ENCODE data around the gene GPR162.

The GPR162 gene

DNA sequence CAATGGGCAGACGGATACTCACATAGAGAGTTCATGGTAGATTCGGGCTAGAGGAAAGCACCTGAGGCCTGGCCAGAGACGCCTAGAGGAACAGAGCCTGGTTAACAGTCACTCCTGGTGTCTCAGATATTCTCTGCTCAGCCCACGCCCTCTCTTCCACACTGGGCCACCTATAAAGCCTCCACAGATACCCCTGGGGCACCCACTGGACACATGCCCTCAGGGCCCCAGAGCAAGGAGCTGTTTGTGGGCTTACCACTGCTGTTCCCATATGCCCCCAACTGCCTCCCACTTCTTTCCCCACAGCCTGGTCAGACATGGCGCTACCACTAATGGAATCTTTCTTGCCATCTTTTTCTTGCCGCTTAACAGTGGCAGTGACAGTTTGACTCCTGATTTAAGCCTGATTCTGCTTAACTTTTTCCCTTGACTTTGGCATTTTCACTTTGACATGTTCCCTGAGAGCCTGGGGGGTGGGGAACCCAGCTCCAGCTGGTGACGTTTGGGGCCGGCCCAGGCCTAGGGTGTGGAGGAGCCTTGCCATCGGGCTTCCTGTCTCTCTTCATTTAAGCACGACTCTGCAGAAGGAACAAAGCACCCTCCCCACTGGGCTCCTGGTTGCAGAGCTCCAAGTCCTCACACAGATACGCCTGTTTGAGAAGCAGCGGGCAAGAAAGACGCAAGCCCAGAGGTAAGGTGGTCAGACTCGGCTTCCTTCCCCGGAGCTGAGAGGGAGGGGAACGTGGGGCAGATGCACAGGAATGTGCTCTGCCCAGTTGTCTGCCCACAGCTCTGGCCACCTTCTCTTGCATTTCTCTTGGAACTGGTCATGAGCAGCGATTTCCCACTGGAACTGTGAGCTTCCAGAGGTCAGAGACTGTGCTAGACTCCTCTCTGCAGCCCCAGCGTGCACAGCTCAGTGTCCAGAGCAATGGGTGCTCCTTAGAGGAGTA lies 32.4 kb upstream of the GPR162 start, which contains the start of gene CD4:
CD4 (plus strand) TSS at position 557 of the 953 bp plus-strand sequence. CDS start 10,611 bp downstream, outside the sequence.
- TF ChIP-seq, protein P1, sequence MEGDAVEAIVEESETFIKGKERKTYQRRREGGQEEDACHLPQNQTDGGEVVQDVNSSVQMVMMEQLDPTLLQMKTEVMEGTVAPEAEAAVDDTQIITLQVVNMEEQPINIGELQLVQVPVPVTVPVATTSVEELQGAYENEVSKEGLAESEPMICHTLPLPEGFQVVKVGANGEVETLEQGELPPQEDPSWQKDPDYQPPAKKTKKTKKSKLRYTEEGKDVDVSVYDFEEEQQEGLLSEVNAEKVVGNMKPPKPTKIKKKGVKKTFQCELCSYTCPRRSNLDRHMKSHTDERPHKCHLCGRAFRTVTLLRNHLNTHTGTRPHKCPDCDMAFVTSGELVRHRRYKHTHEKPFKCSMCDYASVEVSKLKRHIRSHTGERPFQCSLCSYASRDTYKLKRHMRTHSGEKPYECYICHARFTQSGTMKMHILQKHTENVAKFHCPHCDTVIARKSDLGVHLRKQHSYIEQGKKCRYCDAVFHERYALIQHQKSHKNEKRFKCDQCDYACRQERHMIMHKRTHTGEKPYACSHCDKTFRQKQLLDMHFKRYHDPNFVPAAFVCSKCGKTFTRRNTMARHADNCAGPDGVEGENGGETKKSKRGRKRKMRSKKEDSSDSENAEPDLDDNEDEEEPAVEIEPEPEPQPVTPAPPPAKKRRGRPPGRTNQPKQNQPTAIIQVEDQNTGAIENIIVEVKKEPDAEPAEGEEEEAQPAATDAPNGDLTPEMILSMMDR (IDR thresholded peaks at IDR 0.05; ENCODE audit: extremely low read depth, missing control alignments) = no peak
- DNase-seq (ENCODE audit: low spot score) = no peak

DNA sequence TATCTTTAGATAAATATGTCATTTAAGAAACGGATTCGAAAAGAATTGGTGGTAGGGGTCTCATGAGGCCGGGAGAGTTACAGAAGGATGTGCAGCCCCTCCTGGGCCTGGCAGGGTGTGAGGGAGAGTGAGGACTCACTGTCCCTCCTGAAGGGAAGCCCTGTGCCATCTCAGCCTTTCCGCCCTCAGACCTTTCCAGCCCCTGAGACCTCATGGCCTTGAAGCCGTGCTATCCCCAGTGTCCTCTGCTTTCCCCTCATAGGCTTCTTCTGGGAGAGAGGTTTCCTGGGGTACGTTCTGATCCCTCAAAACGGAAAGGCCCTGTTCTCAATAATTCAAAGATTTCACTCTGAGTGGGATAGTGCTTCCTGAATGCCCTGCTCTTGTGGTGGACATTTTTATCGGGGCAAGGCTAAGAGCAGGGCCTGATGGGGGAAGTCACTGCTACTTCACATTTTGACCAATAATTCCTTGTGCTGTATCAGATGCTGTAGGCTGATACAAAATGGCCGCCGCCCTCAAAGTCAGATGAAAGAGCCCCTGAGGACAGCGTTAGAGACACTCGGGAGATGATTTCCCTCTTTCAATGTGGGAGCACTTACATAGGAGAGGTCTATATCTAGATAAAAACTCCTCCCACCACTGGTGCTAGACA lies 31.0 kb upstream of the GPR162 start:
- TF ChIP-seq, protein P1 (IDR thresholded peaks at IDR 0.05; ENCODE audit: extremely low read depth, missing control alignments) = no peak
- DNase-seq (ENCODE audit: low spot score) = no peak

DNA sequence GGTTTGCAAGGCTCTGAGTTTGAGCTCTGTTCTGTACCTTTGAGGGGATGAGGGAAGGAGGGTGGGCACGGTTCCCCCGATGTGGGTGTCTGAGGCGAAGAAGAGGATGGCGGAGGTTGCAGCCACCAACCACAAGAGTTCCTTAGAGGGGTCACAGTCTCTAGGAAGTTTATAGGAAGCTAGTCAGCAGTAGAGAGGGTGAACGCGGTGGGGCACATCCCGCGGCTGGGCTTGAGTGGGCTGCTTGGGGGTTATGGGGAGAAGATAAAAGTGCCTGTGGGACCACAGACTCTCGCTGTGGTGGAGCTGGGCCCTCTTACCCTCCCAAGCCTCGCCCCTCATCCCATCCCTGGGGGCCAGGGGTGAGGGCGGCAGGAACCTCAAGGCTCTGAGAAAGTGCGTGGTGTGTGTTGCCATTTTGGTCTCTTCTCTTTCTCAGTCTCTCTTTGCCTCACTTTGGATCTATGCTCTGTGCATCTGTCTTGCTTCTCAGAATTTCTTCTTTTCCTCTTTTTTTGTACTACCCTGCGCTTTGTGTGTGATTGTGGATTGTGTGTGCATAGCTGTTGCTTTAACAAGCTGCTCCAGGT lies 29.6 kb upstream of the GPR162 start:
- no peak for DNase-seq (ENCODE audit: low spot score)
- TF ChIP-seq, protein P1 (IDR thresholded peaks at IDR 0.05; ENCODE audit: extremely low read depth, missing control alignments) = no peak

DNA sequence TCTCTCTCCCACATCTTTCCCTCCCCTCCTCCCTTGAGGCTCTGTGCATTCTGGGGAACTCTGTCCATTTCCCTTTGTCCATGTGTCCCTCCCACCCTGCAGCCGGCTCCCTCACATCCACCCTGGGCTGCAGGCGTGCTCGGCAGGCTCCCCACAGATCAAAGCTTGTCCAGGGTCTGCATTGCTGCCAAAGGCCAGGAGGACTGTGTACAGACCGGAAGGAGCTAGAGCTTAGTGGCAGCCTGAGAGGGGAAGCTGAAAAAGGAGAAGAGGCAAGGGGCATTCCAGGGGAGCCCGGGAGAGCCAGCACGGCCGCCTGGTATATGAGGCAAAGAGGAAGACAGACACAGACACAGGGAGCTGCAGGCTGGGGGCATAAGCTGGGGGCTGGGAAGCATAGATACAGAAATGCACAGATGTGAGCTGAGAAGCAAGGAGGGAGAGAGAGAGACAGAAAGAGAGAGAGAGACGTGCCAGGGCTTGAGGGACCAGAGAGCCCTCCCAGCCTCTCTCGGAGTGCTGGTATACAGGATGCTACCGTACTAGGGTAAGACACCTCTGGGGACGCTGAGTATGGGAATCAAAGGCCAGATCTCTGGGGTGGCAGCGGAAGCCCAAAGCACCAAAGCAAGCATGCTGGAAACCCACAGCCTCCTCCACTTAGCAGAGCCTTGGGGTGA lies 29.0 kb upstream of the GPR162 start:
- DNase-seq (ENCODE audit: low spot score) = no peak
- TF ChIP-seq, protein P1 (IDR thresholded peaks at IDR 0.05; ENCODE audit: extremely low read depth, missing control alignments) = no peak

DNA sequence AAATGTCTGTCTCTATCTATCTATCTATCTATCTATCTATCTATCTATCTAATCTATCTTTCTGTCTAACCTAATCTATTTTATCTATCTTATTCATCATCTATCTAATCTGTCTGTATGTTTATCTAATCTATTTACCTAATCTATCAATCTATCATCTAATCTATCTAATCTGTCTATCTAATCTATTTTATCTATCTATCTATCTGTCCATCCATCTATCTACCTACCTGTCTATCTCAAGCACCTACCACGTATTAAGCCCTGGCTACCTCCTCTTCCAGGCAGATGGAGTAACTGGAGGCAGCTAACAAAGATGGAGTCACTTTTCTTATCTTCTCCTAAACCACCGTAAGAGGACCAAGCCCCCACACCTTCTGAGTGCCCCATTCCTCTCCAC lies 26.5 kb upstream of the GPR162 start:
- DNase-seq (ENCODE audit: low spot score) = no peak
- TF ChIP-seq, protein P1 (IDR thresholded peaks at IDR 0.05; ENCODE audit: extremely low read depth, missing control alignments) = no peak

DNA sequence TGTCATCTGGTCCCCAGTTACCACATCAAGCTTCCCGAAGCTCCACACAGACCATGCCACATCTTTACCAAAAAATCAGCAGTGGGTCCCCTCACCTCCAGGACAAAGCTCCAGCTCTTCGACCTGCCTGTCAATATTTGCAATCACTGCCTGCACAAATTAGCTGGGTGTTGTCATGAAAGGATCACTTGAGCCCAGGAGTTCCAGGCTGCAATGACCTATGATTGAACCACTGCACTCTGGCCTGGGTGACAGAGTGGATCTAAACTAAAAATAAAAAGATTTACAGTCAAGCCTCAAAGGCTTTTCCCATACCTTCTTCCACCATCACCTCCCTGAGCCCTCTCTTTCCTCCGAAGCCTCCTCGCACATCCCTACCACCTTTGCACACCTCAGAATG lies 25.0 kb upstream of the GPR162 start:
- TF ChIP-seq, protein P1 (IDR thresholded peaks at IDR 0.05; ENCODE audit: extremely low read depth, missing control alignments) = no peak
- DNase-seq (ENCODE audit: low spot score) = no peak

Data from GM20000 (cell line).